ENCODE data around the gene SEPTIN2. TPM values are rescaled to one million over a fixed set of nuclear protein-coding genes. Genes with fewer than 3 reads are reported as not detected.

SEPTIN2 gene
- total RNA-seq, 1 experiment from 2014 or later, result 271 TPM

GRCh38 chr2:241399941-241400922 lies 84.5 kb downstream of the SEPTIN2 start:
- H3K9me3 Mint-ChIP-seq (ENCODE audit: unreplicated experiment), result no peaks in the 10 kb centered on the region
- peaks cover 11% of the 10 kb centered on the region for H3K4me1 Mint-ChIP-seq (ENCODE audit: insufficient read depth, unreplicated experiment)
- TF ChIP-seq, protein P1, sequence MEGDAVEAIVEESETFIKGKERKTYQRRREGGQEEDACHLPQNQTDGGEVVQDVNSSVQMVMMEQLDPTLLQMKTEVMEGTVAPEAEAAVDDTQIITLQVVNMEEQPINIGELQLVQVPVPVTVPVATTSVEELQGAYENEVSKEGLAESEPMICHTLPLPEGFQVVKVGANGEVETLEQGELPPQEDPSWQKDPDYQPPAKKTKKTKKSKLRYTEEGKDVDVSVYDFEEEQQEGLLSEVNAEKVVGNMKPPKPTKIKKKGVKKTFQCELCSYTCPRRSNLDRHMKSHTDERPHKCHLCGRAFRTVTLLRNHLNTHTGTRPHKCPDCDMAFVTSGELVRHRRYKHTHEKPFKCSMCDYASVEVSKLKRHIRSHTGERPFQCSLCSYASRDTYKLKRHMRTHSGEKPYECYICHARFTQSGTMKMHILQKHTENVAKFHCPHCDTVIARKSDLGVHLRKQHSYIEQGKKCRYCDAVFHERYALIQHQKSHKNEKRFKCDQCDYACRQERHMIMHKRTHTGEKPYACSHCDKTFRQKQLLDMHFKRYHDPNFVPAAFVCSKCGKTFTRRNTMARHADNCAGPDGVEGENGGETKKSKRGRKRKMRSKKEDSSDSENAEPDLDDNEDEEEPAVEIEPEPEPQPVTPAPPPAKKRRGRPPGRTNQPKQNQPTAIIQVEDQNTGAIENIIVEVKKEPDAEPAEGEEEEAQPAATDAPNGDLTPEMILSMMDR (IDR thresholded peaks at IDR 0.05; ENCODE audit: unreplicated experiment), result no peak
- no peak overlapping the region for H3K4me3 Mint-ChIP-seq (ENCODE audit: unreplicated experiment)
- no peak overlapping the region for H3K27ac Mint-ChIP-seq (ENCODE audit: low read depth, unreplicated experiment)
- BruUV-seq (replicated peaks), result no TSS peak
- ChIA-PET CTCF (no interaction called here), POLR2A (interaction anchor here (0.7 to 1.4 kb wide), 2 partner anchors 10 to 11 kb away, joined by 3 to 5 read pairs; no protein-coding TSS in a partner anchor)
- DNase-seq (ENCODE audit: unreplicated experiment), result no peak
- intact Hi-C loops (cut with micrococcal nuclease), result no loop called here
- H3K36me3 Mint-ChIP-seq (ENCODE audit: insufficient read depth, unreplicated experiment), result no peaks in the 10 kb centered on the region
- H3K27me3 Mint-ChIP-seq (ENCODE audit: insufficient read depth, unreplicated experiment), result no peaks in the 10 kb centered on the region

Other genes with a start within 250 kb of the SEPTIN2 start
- gene MTERF4, start 213.6 kb upstream of the SEPTIN2 start, total RNA-seq (2022), result 29.9 and 34.3 TPM in 2 replicates
- 9.0 and 19.4 TPM in 2 replicates for gene PASK, start 166.5 kb upstream of the SEPTIN2 start, total RNA-seq (2022)
- 38.9 and 43.9 TPM in 2 replicates for gene PPP1R7, start 165.5 kb upstream of the SEPTIN2 start, total RNA-seq (2022)
- gene ANO7, start 127.2 kb upstream of the SEPTIN2 start, total RNA-seq (2022), result 0.14 and 0.15 TPM in 2 replicates
- 670 and 743 TPM in 2 replicates for gene HDLBP, start 253 bp upstream of the SEPTIN2 start, total RNA-seq (2022)
- 31.7 and 32.6 TPM in 2 replicates for gene FARP2, start 40.4 kb downstream of the SEPTIN2 start, total RNA-seq (2022)
- gene STK25, start 192.7 kb downstream of the SEPTIN2 start, total RNA-seq (2022), result 102 and 117 TPM in 2 replicates
- gene BOK, start 242.8 kb downstream of the SEPTIN2 start, total RNA-seq (2022), result 15.5 and 18.6 TPM in 2 replicates

Data from MCF 10A (cell line).